Activated CD4-positive, alpha-beta T cell treated with anti-CD3 and anti-CD28 coated beads, Interleukin-2, amount 10 ng/mL, durations not matched to agents 24 days and 14 days (primary cell): ENCODE results near the gene PRDM1. TPM values are rescaled to one million over a fixed set of nuclear protein-coding genes. Genes with fewer than 3 reads are reported as not detected.
"Not testable (repeated sequence)": the region's sequence is repeated elsewhere in the genome, so short reads cannot be mapped to it uniquely, and the experiment has no call there.

ENCODE experiments used
- DNase-seq: peaks from one replicate; pipeline ENCODE4 v3.0.0; 2022
- H3K27ac Mint-ChIP-seq: one replicate; pipeline ENCODE4 v1.8.0; 2022; ENCODE audit warnings: mild to moderate bottlenecking, mixed read lengths
- H3K27me3 Mint-ChIP-seq: one replicate; pipeline ENCODE4 v1.8.0; 2022; ENCODE audit warnings: mixed read lengths
- H3K36me3 Mint-ChIP-seq: one replicate; pipeline ENCODE4 v1.8.0; 2022; ENCODE audit warnings: low read depth, mild to moderate bottlenecking, mixed read lengths
- H3K4me1 Mint-ChIP-seq: one replicate; pipeline ENCODE4 v1.8.0; 2021; ENCODE audit warnings: mixed read lengths
- H3K4me3 Mint-ChIP-seq: one replicate; pipeline ENCODE4 v1.8.0; 2022; ENCODE audit warnings: mild to moderate bottlenecking, moderate library complexity, mixed read lengths
- H3K9me3 Mint-ChIP-seq: one replicate; pipeline ENCODE4 v1.8.0; 2021; ENCODE audit warnings: mixed read lengths
- intact Hi-C: fragments of 100-400 bp; cut with micrococcal nuclease; formaldehyde crosslinking; loops from one replicate; pipeline ENCODE4 v1.15.1; 2023
- total RNA-seq: library from RNA; stranded (reverse); gene quantifications from 2 replicates; pipeline ENCODE4 v1.2.3, GENCODE V29; 2022

The PRDM1 gene
- total RNA-seq, 1 donor from 2014 or later, result 37.4 TPM

GRCh38 chr6:106134906-106135634 is 48.9 kb downstream of the PRDM1 start:
- intact Hi-C loops, result no loop called here
- Mint-ChIP-seq H3K4me3 (no peak overlapping the region), H3K27ac (no peak overlapping the region), H3K9me3 (no peaks in the 10 kb centered on the region), H3K36me3 (no peaks in the 10 kb centered on the region), H3K4me1 (peaks cover 22% of the 10 kb centered on the region), H3K27me3 (no peaks in the 10 kb centered on the region)
- DNase-seq, result no peak

- Mint-ChIP-seq H3K36me3 (no peaks in the 10 kb centered on the region), H3K27ac (no peak overlapping the region)
- intact Hi-C loops, result no loop called here
These were observed 49.9 kb downstream of the PRDM1 start for GRCh38 chr6:106135911-106136571.

DNA sequence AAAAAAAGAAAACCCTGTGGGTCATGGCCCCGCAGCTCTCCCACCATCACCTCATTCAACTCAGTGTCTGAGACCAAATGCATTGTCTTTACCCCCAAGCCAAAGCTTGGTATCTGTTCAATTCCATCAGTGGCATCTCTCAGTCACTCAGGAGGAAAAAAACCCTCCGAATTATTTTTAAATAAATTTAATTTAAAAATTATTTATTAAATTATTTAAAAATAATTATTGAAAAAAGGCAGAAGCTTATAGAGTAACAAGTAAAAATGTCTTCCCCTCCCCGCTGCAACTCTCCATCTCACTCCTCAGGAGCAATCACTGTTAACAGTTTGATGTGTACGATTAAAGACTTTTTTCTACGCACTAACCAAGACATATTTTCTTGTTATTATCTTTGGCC is 50.7 kb downstream of the PRDM1 start:
- peaks cover 33% of the 10 kb centered on the region for H3K4me1 Mint-ChIP-seq

More at GRCh38 chr6:106135911-106136571, 49.9 kb downstream of the PRDM1 start:
- no peak overlapping the region for H3K4me3 Mint-ChIP-seq
- no peak for DNase-seq
- H3K27me3 Mint-ChIP-seq, result no peaks in the 10 kb centered on the region
- peaks cover 26% of the 10 kb centered on the region for H3K4me1 Mint-ChIP-seq
- no peaks in the 10 kb centered on the region for H3K9me3 Mint-ChIP-seq

GRCh38 chr6:106138151-106138550 is 52.0 kb downstream of the PRDM1 start:
- Mint-ChIP-seq H3K4me3 (no peak overlapping the region), H3K27ac (no peak overlapping the region), H3K36me3 (no peaks in the 10 kb centered on the region), H3K27me3 (no peaks in the 10 kb centered on the region), H3K4me1 (peaks cover 46% of the 10 kb centered on the region), H3K9me3 (no peaks in the 10 kb centered on the region)
- DNase-seq, result no peak
- intact Hi-C loops, result no loop called here

More for the DNA sequence above, 50.7 kb downstream of the PRDM1 start:
- H3K27me3 Mint-ChIP-seq, result no peaks in the 10 kb centered on the region
- no peaks in the 10 kb centered on the region for H3K36me3 Mint-ChIP-seq
- H3K27ac Mint-ChIP-seq, result no peak overlapping the region
- intact Hi-C loops, result no loop called here
- H3K4me3 Mint-ChIP-seq, result no peak overlapping the region
- DNase-seq, result no peak
- no peaks in the 10 kb centered on the region for H3K9me3 Mint-ChIP-seq

GRCh38 chr6:106141441-106142237 is 55.5 kb downstream of the PRDM1 start:
- peaks cover 51% of the 10 kb centered on the region for H3K4me1 Mint-ChIP-seq

GRCh38 chr6:106142876-106143431 is 56.8 kb downstream of the PRDM1 start:
- no peaks in the 10 kb centered on the region for H3K9me3 Mint-ChIP-seq
- intact Hi-C loops, result no loop called here
- no peaks in the 10 kb centered on the region for H3K36me3 Mint-ChIP-seq
- H3K4me3 Mint-ChIP-seq, result no peak overlapping the region
- no peak for DNase-seq
- no peaks in the 10 kb centered on the region for H3K27me3 Mint-ChIP-seq
- H3K4me1 Mint-ChIP-seq, result peaks cover 61% of the 10 kb centered on the region
- H3K27ac Mint-ChIP-seq, result peak overlapping the region; percentile 96

More at GRCh38 chr6:106141441-106142237, 55.5 kb downstream of the PRDM1 start:
- Mint-ChIP-seq H3K4me3 (peak overlapping the region; percentile 76), H3K9me3 (no peaks in the 10 kb centered on the region), H3K27me3 (no peaks in the 10 kb centered on the region), H3K36me3 (no peaks in the 10 kb centered on the region), H3K27ac (peak overlapping the region; percentile 96)
- intact Hi-C loops, result loop anchor here (1.0 to 2.0 kb wide), 5 partner anchors 23 to 45 kb away; no protein-coding TSS in a partner anchor
- peak; percentile 85 for DNase-seq

GRCh38 chr6:106143665-106144064 is 57.5 kb downstream of the PRDM1 start:
- intact Hi-C loops, result no loop called here
- no peak overlapping the region for H3K4me3 Mint-ChIP-seq
- DNase-seq, result no peak

DNA sequence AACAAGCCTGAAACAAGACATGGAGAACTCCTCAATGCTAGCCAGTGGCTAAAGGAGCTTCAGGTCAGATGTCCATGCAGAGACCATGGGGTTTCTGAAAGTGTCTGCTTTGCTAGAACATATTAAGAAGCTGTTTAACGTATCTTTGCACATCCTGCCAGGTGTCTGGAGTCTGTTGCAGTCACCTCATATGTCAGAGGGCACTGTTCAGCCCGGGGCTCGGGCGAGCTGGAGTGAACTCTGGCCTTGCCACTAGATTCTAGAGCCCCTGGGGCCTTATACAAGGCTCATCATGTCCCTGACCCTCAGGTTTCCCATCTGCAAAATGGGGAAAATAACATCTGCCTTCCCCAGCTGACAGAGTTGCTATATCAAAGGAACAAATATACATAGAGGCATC is 59.0 kb downstream of the PRDM1 start:
- H3K36me3 Mint-ChIP-seq, result no peaks in the 10 kb centered on the region
- no peak for DNase-seq
- intact Hi-C loops, result no loop called here
- H3K27me3 Mint-ChIP-seq, result no peaks in the 10 kb centered on the region
- H3K27ac Mint-ChIP-seq, result no peak overlapping the region
- peaks cover 78% of the 10 kb centered on the region for H3K4me1 Mint-ChIP-seq
- no peaks in the 10 kb centered on the region for H3K9me3 Mint-ChIP-seq
- no peak overlapping the region for H3K4me3 Mint-ChIP-seq

More at GRCh38 chr6:106143665-106144064, 57.5 kb downstream of the PRDM1 start:
- H3K27ac Mint-ChIP-seq, result no peak overlapping the region
- H3K4me1 Mint-ChIP-seq, result peaks cover 65% of the 10 kb centered on the region
- H3K9me3 Mint-ChIP-seq, result no peaks in the 10 kb centered on the region
- H3K36me3 Mint-ChIP-seq, result no peaks in the 10 kb centered on the region
- H3K27me3 Mint-ChIP-seq, result no peaks in the 10 kb centered on the region

- intact Hi-C loops, result no loop called here
- Mint-ChIP-seq H3K4me3 (no peak overlapping the region), H3K4me1 (peaks cover 71% of the 10 kb centered on the region)
These were observed 59.6 kb downstream of the PRDM1 start for GRCh38 chr6:106145741-106146227.

DNA sequence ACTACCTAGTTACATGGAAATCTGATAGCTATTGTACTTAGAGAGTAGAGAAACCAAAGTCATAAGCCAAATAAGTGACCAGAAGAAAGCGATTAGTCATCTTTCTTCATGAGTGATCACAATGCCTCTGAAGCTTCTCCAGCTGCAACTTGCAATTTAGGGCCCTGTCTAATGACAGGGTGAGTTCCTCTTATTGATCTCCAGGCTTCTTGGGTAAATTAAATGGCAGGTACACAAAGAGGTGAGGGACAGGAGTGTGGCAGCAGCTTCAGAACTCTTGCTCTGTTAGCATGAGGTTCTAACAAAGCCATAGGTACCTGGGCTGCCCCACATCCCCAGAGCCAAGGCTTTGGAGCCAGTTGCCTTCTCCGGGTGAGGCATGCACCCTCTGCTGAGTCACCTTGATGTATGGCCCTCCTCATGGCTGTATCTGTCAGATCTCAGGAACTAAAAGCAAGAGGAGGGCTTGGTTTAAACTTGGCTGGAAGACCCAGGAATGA is 60.8 kb downstream of the PRDM1 start:
- no peak for DNase-seq
- Mint-ChIP-seq H3K4me1 (peaks cover 62% of the 10 kb centered on the region), H3K27me3 (no peaks in the 10 kb centered on the region), H3K27ac (no peak overlapping the region), H3K36me3 (no peaks in the 10 kb centered on the region), H3K4me3 (no peak overlapping the region), H3K9me3 (peaks cover 2% of the 10 kb centered on the region)
- intact Hi-C loops, result no loop called here

More at GRCh38 chr6:106145741-106146227, 59.6 kb downstream of the PRDM1 start:
- Mint-ChIP-seq H3K36me3 (no peaks in the 10 kb centered on the region), H3K9me3 (no peaks in the 10 kb centered on the region), H3K27ac (peak overlapping the region; percentile 23), H3K27me3 (no peaks in the 10 kb centered on the region)
- DNase-seq, result no peak

DNA sequence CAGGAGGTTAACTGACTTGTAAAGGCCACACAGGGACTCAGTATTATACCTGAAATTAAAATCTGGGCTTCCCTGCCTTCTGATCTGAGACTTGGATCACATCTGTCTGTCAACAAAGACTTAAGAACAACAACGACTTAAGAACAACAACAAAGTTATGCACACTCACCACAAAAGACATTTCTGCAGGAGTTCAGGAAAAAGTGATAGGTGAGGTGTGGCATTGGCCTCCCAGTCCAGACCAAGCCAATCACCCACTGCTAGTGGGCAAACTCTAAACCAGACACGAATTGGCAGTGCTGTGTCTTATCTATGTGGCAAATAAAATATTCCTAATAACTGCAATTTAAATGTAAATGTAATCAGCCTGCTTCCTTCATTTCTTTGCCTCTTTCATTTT is 61.3 kb downstream of the PRDM1 start:
- intact Hi-C loops, result no loop called here
- peaks cover 60% of the 10 kb centered on the region for H3K4me1 Mint-ChIP-seq

DNA sequence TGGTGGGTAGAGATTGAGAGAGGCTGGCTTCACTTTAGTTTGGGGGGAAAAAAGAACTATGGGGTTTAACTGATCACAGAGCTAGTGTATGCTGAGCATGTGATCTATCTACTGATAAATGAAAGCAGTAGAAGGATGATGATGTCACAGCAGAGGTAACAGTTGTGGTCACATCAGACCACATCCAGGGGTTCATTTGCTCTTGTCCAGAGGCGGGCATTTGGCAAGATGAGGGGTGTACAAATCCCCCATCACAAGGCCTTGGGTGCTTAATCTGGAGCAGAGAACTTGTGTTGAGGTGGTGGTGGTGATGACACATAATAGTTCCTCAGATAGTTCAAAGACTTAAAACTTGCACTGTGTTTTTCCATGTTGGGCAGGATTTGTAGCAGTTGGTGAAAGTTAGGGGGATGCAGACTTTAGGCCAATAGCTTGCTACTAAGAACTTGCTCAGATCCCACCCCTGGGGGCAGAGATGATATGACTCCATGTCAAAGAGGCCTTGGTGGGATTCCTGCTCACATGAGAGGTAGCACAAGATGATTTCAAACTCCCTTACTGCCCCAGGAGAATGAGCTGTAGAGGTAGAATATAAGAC is 63.4 kb downstream of the PRDM1 start:
- Mint-ChIP-seq H3K27me3 (no peaks in the 10 kb centered on the region), H3K36me3 (peaks cover 3% of the 10 kb centered on the region), H3K27ac (peak overlapping the region; percentile 21), H3K9me3 (peaks cover 7% of the 10 kb centered on the region), H3K4me3 (peak overlapping the region; percentile 2), H3K4me1 (peaks cover 50% of the 10 kb centered on the region)
- intact Hi-C loops, result loop anchor here (2.0 kb wide), 1 partner anchor 13 kb away; no protein-coding TSS in a partner anchor
- peak; percentile 81 for DNase-seq

More for the DNA sequence above, 61.3 kb downstream of the PRDM1 start:
- peaks cover 7% of the 10 kb centered on the region for H3K9me3 Mint-ChIP-seq
- H3K27me3 Mint-ChIP-seq, result no peaks in the 10 kb centered on the region
- peaks cover 3% of the 10 kb centered on the region for H3K36me3 Mint-ChIP-seq
- no peak overlapping the region for H3K27ac Mint-ChIP-seq
- no peak for DNase-seq
- no peak overlapping the region for H3K4me3 Mint-ChIP-seq

- H3K4me3 Mint-ChIP-seq, H3K27me3 Mint-ChIP-seq: not testable (repeated sequence)
These were observed 66.3 kb downstream of the PRDM1 start for GRCh38 chr6:106152476-106152875.

More at GRCh38 chr6:106152476-106152875, 66.3 kb downstream of the PRDM1 start:
- intact Hi-C loops, H3K27ac Mint-ChIP-seq, H3K9me3 Mint-ChIP-seq, DNase-seq, H3K36me3 Mint-ChIP-seq: not testable (repeated sequence)
- peaks cover 36% of the 10 kb centered on the region for H3K4me1 Mint-ChIP-seq
